Keratinocyte (primary cell): ENCODE results near the gene SUN2. TPM values are rescaled to one million over a fixed set of nuclear protein-coding genes. Genes with fewer than 3 reads are reported as not detected.
A peak's percentile ranks its signal among the peaks of the same experiment; 100 is the strongest.

ENCODE experiments used
- DNase-seq: peaks from one replicate; pipeline ENCODE4 v3.0.0-alpha.2; 2011; ENCODE audit warnings: low read depth, missing footprints, low spot score
- FAIRE-seq: peaks from 2 replicates; lab custom pipeline; 2011; peaks lifted over from hg19 to GRCh38; lab: Jason Lieb, UNC
- H2AFZ ChIP-seq: 2 replicates; pipeline ENCODE4 v1.6.0; 2012; ENCODE audit warnings: low read length, control low read depth, inconsistent platforms; ENCODE audit not compliant: control insufficient read depth
- H3K27ac ChIP-seq: 2 replicates; pipeline ENCODE4 v1.5.1; 2011; ENCODE audit warnings: low read length; ENCODE audit not compliant: control insufficient read depth, insufficient read depth
- H3K27me3 ChIP-seq: 3 replicates; pipeline ENCODE4 v1.6.0; 2011; ENCODE audit warnings: low read length; ENCODE audit not compliant: control insufficient read depth, insufficient read depth; ENCODE audit errors: extremely low read depth
- H3K36me3 ChIP-seq, 2 experiments: 2 replicates in 1 of 2; 3 replicates in 1 of 2; pipeline ENCODE4 v1.5.1; 2011; ENCODE audit warnings: low read length in 2 of 2, mild to moderate bottlenecking in 1 of 2; ENCODE audit not compliant: control insufficient read depth in 2 of 2, insufficient read depth in 2 of 2; ENCODE audit errors: extremely low read depth in 1 of 2
- H3K4me1 ChIP-seq: 3 replicates; pipeline ENCODE4 v1.5.1; 2011; ENCODE audit warnings: low read length; ENCODE audit not compliant: control insufficient read depth, insufficient read depth; ENCODE audit errors: extremely low read depth
- H3K4me2 ChIP-seq: 3 replicates; pipeline ENCODE4 v1.6.0; 2011; ENCODE audit warnings: low read depth, low read length; ENCODE audit not compliant: control insufficient read depth, insufficient read depth; ENCODE audit errors: extremely low read depth
- H3K4me3 ChIP-seq, 3 experiments: fragments of 200-600 bp in 1 of 3; sonication (generic) in 1 of 3; 2 replicates in 2 of 3; 3 replicates in 1 of 3; pipeline ENCODE4 v1.5.1; 2011 to 2016; ENCODE audit warnings: low read length in 3 of 3, mild to moderate bottlenecking in 3 of 3, control low read depth in 2 of 3, inconsistent platforms in 1 of 3, low read depth in 1 of 3, mixed read lengths in 1 of 3, mixed run types in 1 of 3, moderate library complexity in 1 of 3; ENCODE audit not compliant: control insufficient read depth in 2 of 3, insufficient read depth in 2 of 3; ENCODE audit errors: extremely low read depth in 1 of 3
- H3K79me2 ChIP-seq: 2 replicates; pipeline ENCODE4 v1.6.0; 2012; ENCODE audit warnings: low read length; ENCODE audit not compliant: control insufficient read depth, insufficient read depth
- H3K9ac ChIP-seq: 3 replicates; pipeline ENCODE4 v1.6.0; 2011; ENCODE audit warnings: low read length; ENCODE audit not compliant: control insufficient read depth, insufficient read depth; ENCODE audit errors: extremely low read depth
- H3K9me1 ChIP-seq: 3 replicates; pipeline ENCODE4 v1.6.0; 2011; ENCODE audit warnings: low read length; ENCODE audit not compliant: control insufficient read depth, insufficient read depth; ENCODE audit errors: extremely low read depth
- H3K9me3 ChIP-seq: 2 replicates; pipeline ENCODE4 v1.5.1; 2012; ENCODE audit warnings: low read depth, low read length; ENCODE audit not compliant: control insufficient read depth
- H4K20me1 ChIP-seq: 3 replicates; pipeline ENCODE4 v1.6.0; 2011; ENCODE audit warnings: low read length; ENCODE audit not compliant: control insufficient read depth, insufficient read depth; ENCODE audit errors: extremely low read depth
- EZH2 ChIP-seq: IDR thresholded peaks from one replicate; pipeline ENCODE4 v1.6.1; 2012; ENCODE audit warnings: inconsistent platforms, mild to moderate bottlenecking, low read length, moderate library complexity
- dilution Hi-C: fragments of 300-500 bp; cut with MboI; formaldehyde crosslinking; loops from one replicate; pipeline ENCODE4 v1.7.0; 2020; ENCODE audit warnings: low sequenced_read_pairs; ENCODE audit not compliant: extremely low pct_ligation_motif_present
- polyA plus RNA-seq, 5 experiments: library from polyadenylated mRNA; depleted of rRNA in 3 of 5; stranded (reverse) in 3 of 5; stranded (forward) in 1 of 5; unstranded in 1 of 5; fragments of >200 nt; gene quantifications; 1 replicate in 1 of 5; 2 replicates in 3 of 5; 3 replicates in 1 of 5; pipeline versions ENCODE4 v1.2.1 to v1.2.3, GENCODE V29; 2011 to 2012; ENCODE audit warnings: missing spikeins in 2 of 5, low read depth in 1 of 5, low replicate concordance in 1 of 5
- TF ChIP-seq, protein P1 (sequence below), 3 experiments: IDR thresholded peaks in 1 of 3; conservative IDR thresholded peaks in 1 of 3; optimal IDR thresholded peaks in 1 of 3; 2 replicates in 2 of 3; 3 replicates in 1 of 3; pipeline versions ENCODE3 to v1.5.1; 2011; ENCODE audit warnings: low read length in 3 of 3, mild to moderate bottlenecking in 3 of 3, moderate library complexity in 2 of 3, control low read depth in 1 of 3, inconsistent platforms in 1 of 3; ENCODE audit not compliant: insufficient read depth in 2 of 3; ENCODE audit errors: extremely low read depth in 1 of 3

The SUN2 gene
- polyA plus RNA-seq, 1 donor (not counting 4 experiments of a cell fraction or from before 2014, with no cell fraction given): 15.9 TPM

GRCh38 chr22:38705235-38706100 is 50.3 kb downstream of the SUN2 start, which contains the start of gene GTPBP1:
Gene GTPBP1 (plus strand): TSS chr22:38705944. CDS start chr22:38705956, 12 bp downstream.
- Histone ChIP-seq H3K9me3 (no peaks in the 10 kb centered on the region), H3K9me1 (peaks cover 6% of the 10 kb centered on the region), H3K79me2 (peaks cover 45% of the 10 kb centered on the region), H3K4me1 (peaks cover 26% of the 10 kb centered on the region), H3K4me3 (peak within 1 kb of the TSS; percentile 88 to 99 (median 89)), H3K27ac (peak within 1 kb of the TSS; percentile 94), H3K9ac (peak within 1 kb of the TSS; percentile 93), H3K27me3 (no peaks in the 10 kb centered on the region), H2AFZ (peak within 1 kb of the TSS; percentile 80), H3K4me2 (peak within 1 kb of the TSS; percentile 98), H4K20me1 (peaks cover 4% of the 10 kb centered on the region), H3K36me3 (peaks cover 0 to 7% of the 10 kb centered on the region in 2 experiments)
- no peak for TF ChIP-seq EZH2
- TF ChIP-seq, protein P1, sequence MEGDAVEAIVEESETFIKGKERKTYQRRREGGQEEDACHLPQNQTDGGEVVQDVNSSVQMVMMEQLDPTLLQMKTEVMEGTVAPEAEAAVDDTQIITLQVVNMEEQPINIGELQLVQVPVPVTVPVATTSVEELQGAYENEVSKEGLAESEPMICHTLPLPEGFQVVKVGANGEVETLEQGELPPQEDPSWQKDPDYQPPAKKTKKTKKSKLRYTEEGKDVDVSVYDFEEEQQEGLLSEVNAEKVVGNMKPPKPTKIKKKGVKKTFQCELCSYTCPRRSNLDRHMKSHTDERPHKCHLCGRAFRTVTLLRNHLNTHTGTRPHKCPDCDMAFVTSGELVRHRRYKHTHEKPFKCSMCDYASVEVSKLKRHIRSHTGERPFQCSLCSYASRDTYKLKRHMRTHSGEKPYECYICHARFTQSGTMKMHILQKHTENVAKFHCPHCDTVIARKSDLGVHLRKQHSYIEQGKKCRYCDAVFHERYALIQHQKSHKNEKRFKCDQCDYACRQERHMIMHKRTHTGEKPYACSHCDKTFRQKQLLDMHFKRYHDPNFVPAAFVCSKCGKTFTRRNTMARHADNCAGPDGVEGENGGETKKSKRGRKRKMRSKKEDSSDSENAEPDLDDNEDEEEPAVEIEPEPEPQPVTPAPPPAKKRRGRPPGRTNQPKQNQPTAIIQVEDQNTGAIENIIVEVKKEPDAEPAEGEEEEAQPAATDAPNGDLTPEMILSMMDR (optimal IDR thresholded peaks at IDR 0.05 in 1 of 3, IDR thresholded peaks at IDR 0.05 in 1 of 3, conservative IDR thresholded peaks at IDR 0.05 in 1 of 3; ENCODE audit: extremely low read depth in 1 of 3, insufficient read depth in 2 of 3, low read length in 3 of 3): no peak
- peak; percentile 98 for FAIRE-seq
- peak; percentile 100 for DNase-seq
- dilution Hi-C loops: no loop called here

DNA sequence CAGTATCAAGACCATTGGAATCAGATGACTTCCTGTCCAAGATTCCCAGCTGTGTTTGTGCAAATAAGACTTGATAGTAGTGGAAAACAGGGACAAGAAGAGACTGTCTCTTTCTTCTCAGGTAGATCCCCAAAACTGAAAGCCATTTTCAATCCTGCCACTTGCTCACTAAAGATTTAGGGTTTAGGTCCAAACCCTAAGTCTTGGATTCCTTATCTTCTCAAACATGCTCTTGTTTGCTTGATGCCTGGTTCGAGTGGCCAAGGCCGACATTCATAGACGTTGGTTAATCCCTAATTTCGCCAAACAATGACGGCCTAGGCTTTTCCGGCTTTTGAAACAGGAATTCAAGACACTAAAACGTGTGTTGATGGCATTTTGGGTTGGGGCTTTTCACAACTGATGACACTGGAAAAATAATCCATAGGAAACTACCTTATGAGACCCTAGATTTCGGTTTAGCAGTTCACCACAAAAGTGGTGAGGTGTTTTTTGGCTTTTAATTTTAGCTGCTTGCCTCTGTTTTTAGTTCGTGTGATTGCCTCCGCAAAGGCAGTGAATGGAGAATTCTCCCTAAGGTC is 51.1 kb downstream of the SUN2 start:
- dilution Hi-C loops: no loop called here
- peaks cover 44% of the 10 kb centered on the region for H3K79me2 ChIP-seq
- peak overlapping the region; percentile 90 for H3K4me2 ChIP-seq
- peaks cover 0 to 3% of the 10 kb centered on the region in 2 experiments for H3K36me3 ChIP-seq
- FAIRE-seq (peak; percentile 46), DNase-seq (no peak)
- peak overlapping the region in 2 of 3 experiments; percentile 38 to 57 for H3K4me3 ChIP-seq
- peaks cover 26% of the 10 kb centered on the region for H3K4me1 ChIP-seq
- TF ChIP-seq EZH2: no peak
- TF ChIP-seq, protein P1 (optimal IDR thresholded peaks at IDR 0.05 in 1 of 3, IDR thresholded peaks at IDR 0.05 in 1 of 3, conservative IDR thresholded peaks at IDR 0.05 in 1 of 3; ENCODE audit: extremely low read depth in 1 of 3, insufficient read depth in 2 of 3, low read length in 3 of 3): no peak
- peaks cover 6% of the 10 kb centered on the region for H3K9me1 ChIP-seq
- H3K27me3 ChIP-seq: no peaks in the 10 kb centered on the region
- H2AFZ ChIP-seq: peak overlapping the region; percentile 80
- H3K27ac ChIP-seq: peak overlapping the region; percentile 85
- peak overlapping the region; percentile 70 for H3K9ac ChIP-seq
- peaks cover 4% of the 10 kb centered on the region for H4K20me1 ChIP-seq
- no peaks in the 10 kb centered on the region for H3K9me3 ChIP-seq
